ENCODE data around the gene ATP2C2.
"Not testable (repeated sequence)": the region's sequence is repeated elsewhere in the genome, so short reads cannot be mapped to it uniquely, and the experiment has no call there.

The ATP2C2 gene

GRCh38 chr16:84451010-84451676 is 82.8 kb downstream of the ATP2C2 start:
- not testable (repeated sequence) for DNase-seq (ENCODE audit: low spot score)

DNA sequence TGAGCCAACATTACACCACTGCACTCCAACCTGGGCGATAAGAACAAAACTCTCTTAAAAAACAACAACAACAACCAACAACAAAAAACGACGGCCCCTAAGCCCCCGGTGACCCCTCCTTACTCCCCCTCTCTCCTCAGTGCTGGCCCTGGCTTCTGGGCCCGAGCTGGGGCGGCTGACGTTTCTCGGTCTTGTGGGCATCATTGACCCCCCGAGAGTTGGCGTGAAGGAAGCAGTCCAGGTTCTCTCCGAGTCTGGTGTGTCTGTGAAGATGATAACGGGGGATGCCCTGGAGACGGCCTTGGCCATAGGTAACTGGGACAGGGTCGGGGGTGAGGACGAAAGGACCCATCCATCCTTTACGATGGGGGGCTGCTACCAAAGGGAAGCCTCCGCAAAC is 83.4 kb downstream of the ATP2C2 start:
- DNase-seq (ENCODE audit: low spot score), result no peak

DNA sequence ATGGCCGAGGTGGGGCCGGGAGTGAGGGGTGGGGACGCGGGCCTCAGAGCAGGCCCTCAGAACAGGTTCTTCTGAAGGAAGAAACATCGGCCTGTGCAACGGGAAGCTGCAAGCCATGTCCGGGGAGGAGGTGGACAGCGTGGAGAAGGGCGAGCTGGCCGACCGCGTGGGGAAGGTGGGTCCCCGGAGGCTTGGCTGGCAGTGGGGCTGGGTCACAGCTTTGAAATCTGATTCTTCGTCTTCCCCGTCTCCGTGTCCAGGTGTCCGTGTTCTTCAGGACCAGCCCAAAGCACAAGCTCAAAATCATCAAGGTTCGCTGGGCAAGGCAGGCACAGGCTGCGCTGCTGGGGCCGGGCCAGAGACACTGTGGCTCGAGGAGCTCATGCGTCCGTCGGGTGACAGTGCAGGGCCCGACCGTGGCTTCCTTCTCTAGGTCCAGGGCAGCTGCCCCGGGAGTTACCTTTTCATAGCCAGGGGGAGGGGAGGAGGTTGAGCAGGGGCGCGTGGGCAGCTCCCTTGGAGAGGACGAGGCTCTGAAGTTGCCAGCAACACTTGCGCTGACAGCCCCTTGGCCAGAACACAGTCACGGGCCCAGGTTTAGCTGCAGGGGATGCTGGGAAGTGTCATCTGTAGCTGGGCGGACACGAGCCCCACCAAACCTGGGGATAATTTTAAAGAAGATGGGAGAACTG is 84.9 kb downstream of the ATP2C2 start:
- DNase-seq (ENCODE audit: low spot score), result no peak

- DNase-seq (ENCODE audit: low spot score), result no peak
These were observed 86.3 kb downstream of the ATP2C2 start for GRCh38 chr16:84454611-84455010.

GRCh38 chr16:84455031-84455430 is 86.7 kb downstream of the ATP2C2 start:
- DNase-seq (ENCODE audit: low spot score), result no peak

DNA sequence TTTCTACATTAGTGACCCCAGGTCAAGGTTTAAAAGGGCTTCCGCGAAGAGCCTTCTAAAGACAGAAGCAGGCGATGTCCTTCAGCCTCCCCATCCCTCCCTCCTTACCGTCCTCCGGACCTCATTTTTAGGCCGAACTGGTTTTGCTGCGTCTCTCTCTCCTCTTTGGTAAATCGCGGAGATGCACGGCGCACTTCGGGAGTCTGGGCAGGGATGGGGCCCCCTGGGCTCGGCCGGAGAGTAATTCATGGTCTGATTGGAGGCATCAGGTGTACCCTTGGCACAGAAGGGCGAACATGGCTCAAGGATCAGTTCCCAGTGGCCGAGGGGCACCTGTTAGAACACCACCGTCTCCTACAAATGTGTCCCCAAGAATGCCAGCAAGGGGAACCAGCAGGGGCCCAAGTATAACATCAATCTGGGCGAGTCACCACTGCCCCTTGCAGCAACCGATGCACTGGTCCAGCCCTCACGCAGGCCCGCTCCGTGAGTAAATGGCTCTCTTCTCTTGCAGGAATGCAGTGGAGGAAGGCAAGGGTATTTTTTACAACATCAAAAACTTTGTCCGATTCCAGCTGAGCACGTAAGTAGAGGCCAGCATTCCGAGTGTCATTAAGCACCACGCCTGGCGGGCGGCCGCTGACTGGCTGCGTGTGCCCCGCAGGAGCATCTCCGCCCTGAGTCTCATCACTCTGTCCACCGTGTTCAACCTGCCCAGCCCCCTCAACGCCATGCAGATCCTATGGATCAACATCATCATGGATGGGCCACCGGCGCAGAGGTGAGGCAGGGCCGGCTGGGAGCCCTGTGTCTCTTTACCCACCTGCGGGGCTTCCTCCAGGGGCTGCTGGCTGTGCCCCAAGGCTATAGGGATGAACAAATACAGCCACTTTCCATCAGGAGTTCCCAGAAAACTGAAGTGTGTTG is 90.5 kb downstream of the ATP2C2 start:
- no peak for DNase-seq (ENCODE audit: low spot score)

GRCh38 chr16:84459533-84459894 is 91.2 kb downstream of the ATP2C2 start:
- DNase-seq (ENCODE audit: low spot score), result no peak

DNA sequence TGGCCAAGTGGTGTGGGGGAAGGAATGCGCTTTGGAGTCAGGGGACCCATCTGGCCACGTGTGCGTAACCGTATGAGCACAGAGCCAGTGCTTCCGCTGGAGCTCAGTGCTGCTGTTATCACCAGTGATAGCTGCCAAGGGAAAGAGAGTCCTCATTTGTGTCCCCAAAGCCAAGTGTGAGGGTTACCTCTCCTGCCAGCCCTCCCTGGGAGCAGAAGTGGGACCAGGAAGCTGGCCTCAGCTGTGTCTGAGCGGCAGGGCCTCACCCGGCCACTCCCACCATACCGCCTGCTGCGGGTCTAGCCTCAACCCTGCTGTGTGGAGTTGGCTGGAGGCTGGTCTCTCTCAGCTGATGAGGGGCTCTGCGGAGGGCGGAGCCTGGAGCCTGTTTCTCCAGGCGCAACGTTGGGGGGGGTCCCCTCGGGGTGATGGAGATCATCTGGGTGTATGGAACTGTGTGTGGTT is 91.6 kb downstream of the ATP2C2 start:
- no peak for DNase-seq (ENCODE audit: low spot score)

DNA sequence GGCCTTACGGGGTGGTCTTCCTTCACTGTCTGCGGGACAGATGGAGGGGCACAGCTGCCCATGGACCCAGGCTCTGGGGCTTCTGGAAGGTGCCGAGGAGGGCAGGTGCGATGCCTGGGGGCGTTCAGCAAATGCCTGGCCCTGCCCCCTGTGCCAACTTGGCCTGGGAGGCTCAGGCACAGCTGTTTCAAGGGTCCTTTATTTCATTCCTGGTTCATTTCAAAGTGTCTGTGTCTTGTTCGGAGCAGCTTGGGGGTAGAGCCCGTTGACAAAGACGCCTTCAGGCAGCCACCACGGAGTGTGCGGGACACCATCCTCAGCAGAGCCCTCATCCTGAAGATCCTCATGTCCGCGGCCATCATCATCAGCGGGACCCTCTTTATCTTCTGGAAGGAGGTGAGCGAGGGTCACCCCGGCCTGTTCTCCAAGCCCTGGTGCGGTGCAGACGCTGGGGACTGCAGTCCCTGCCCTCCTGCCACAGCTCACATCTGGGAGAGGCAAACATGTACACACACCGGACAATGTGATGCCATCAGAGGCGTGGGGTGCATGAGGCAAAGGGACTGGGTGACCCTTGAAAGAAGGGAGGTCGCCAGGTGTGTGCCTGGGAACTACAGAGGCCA is 92.2 kb downstream of the ATP2C2 start:
- DNase-seq (ENCODE audit: low spot score), result no peak

- DNase-seq (ENCODE audit: low spot score), result no peak
These were observed 92.7 kb downstream of the ATP2C2 start for GRCh38 chr16:84461029-84461412.

DNA sequence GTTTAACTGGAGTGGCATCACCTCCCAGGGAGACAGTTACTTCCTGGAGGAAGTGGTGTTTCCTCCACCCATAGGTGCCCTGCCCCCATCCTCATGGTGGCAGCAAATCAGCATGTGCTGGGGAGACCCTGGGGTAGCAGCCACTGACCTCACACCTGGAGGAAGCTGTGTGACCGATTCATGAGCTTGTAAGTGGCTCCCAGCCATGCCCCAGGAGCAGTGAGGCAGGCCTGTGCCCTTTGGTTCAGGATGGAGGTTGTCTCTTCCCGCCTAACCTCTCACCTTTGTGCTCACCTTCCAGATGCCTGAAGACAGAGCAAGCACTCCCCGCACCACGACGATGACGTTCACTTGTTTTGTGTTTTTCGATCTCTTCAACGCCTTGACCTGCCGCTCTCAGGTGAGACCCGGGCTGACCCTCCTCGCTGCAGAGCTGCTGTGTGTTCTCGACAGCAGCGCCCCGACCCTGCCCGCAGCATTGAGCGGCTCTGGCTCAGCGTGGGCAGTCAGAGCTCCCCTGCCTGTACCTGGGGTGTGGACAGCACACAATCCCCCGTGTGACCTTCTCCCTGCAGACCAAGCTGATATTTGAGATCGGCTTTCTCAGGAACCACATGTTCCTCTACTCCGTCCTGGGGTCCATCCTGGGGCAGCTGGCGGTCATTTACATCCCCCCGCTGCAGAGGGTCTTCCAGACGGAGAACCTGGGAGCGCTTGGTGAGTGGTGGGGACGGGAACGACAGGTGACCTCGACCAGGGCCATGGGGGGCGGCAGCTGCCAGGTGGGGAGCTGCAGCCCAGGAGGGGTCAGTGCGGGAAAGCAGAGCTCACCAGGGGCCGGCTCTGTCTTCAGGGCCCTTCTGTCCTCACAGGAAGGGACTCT is 93.3 kb downstream of the ATP2C2 start:
- DNase-seq (ENCODE audit: low spot score), result no peak

- no peak for DNase-seq (ENCODE audit: low spot score)
These were observed 94.2 kb downstream of the ATP2C2 start for GRCh38 chr16:84462296-84463210.

DNA sequence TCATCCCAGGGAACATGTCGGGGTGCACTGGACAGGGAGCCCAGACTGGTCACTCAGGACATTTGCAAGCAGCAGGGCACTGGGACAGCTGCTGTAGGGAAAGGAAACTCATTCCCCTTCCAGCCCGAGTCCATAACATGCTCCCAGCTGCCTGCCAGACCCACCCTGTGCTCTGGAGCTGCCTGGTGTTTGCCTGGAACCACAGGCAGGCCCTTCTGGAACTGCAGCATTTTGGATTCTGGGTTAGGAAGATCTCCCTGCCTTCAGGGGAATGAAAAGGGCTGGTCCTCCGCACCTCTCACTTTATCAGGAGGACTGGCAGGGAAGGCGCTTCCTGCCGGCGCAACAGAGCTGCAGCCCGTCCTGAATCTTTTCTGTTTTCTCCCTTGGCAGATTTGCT is 94.9 kb downstream of the ATP2C2 start:
- DNase-seq (ENCODE audit: low spot score), result no peak

DNA sequence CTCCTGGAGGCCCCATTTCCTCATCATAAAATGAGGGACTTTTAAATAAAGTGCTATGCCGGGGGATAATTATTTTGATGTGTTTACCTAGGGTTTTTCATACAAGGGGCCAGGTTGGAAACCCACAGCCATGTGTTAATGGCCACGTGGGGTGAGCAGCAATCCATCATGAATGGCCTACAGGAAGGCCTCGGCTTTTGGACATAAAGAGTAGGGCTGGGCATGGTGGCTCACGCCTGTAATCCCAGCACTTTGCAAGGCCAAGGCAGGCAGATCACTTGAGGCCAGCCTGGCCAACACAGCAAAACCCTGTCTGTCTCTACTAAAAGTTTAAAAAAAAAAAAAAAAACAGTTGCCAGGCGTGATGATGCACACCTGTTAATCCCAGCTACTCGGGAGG is 95.8 kb downstream of the ATP2C2 start:
- no peak for DNase-seq (ENCODE audit: low spot score)

GRCh38 chr16:84465154-84465553 is 96.8 kb downstream of the ATP2C2 start:
- DNase-seq (ENCODE audit: low spot score), result no peak

GRCh38 chr16:84466692-84467091 is 98.4 kb downstream of the ATP2C2 start:
- no peak for DNase-seq (ENCODE audit: low spot score)

DNA sequence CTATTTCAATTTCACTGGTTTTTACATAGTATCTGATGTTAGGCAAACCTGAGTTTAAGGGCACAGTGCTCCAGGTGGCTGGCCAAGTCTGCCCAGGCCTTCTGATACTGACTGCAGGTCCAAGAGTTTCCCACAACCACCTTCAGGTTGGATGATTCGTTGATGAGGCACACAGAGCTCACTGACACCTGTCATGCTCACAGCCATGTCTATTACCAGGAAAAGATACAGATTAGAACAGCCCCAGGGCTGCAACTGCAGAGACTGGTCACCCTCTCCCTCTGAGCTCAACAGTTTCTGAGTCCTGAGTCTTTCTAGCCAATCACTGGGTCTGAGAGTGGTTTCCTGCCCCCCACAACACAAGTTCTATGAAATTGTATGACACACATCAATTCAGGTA is 98.9 kb downstream of the ATP2C2 start:
- no peak for DNase-seq (ENCODE audit: low spot score)

- DNase-seq (ENCODE audit: low spot score), result no peak
These were observed 99.4 kb downstream of the ATP2C2 start for GRCh38 chr16:84467709-84468108.

GRCh38 chr16:84471316-84471715 is 103.0 kb downstream of the ATP2C2 start:
- no peak for DNase-seq (ENCODE audit: low spot score)

DNA sequence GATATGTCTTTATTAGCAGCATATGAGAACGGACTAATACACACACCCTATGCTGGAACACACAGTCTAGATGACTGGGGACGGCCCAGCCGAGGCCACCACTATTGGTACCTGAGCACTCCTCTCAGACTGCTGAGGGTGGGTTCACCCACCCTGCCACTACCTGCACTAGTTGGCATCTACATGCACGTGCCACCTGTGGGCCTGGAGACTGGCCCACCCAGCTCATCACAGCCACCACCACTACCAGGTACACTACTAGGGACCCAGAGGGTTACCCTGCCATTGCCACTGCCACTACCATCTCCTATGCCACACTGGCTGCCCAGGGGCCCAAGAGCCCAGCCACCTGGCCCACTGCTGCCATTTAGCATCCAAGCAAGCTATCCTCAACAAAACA is 103.6 kb downstream of the ATP2C2 start:
- DNase-seq (ENCODE audit: low spot score), result no peak

Measured in GM03348 (cell line).